Erythroblast (primary cell): ENCODE data around the gene NASP.

Experiments
- GATA1 ChIP-seq: IDR thresholded peaks from 2 replicates; pipeline ENCODE4 v1.6.1; 2011; ENCODE audit warnings: low read depth, mild to moderate bottlenecking, control low read depth, low read length, moderate library complexity
- POLR2A ChIP-seq: IDR thresholded peaks from 2 replicates; pipeline ENCODE4 v1.6.1; 2011; ENCODE audit warnings: mild to moderate bottlenecking, low read length

GRCh38 chr1:45617618-45618017, 33.8 kb downstream of the NASP start:
- TF ChIP-seq POLR2A (no peak), GATA1 (no peak)
